Hair follicular keratinocyte (primary cell): Measurements from ENCODE around the gene TOB1. TPM values are rescaled to one million over a fixed set of nuclear protein-coding genes. Genes with fewer than 3 reads are reported as not detected.

Experiments
- total RNA-seq: library from RNA; depleted of rRNA; stranded (reverse); fragments of >200 nt; gene quantifications from 2 replicates; pipeline ENCODE4 v1.2.3, GENCODE V29; 2015

The TOB1 gene, protein sequence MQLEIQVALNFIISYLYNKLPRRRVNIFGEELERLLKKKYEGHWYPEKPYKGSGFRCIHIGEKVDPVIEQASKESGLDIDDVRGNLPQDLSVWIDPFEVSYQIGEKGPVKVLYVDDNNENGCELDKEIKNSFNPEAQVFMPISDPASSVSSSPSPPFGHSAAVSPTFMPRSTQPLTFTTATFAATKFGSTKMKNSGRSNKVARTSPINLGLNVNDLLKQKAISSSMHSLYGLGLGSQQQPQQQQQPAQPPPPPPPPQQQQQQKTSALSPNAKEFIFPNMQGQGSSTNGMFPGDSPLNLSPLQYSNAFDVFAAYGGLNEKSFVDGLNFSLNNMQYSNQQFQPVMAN
- total RNA-seq = 8.9 and 14.1 TPM in 2 replicates

GRCh38 chr17:50866261-50866949 lies at the start of gene TOB1:
Gene TOB1 (minus strand): TSS chr17:50866354. CDS start chr17:50864017, 2,337 bp downstream.

GRCh38 chr17:50835301-50836234 lies 30.6 kb downstream of the TOB1 start, which contains the start of gene WFIKKN2:
Gene WFIKKN2 (plus strand): TSS chr17:50835586. CDS start chr17:50835938, 352 bp downstream.

Other genes starting within 250 kb of the TOB1 start
- gene ABCC3, start 231.5 kb downstream of the TOB1 start, total RNA-seq = 13.7 and 14.9 TPM in 2 replicates
- 20.9 and 21.4 TPM in 2 replicates for gene ANKRD40, start 158.4 kb downstream of the TOB1 start, total RNA-seq
- 18.0 and 26.0 TPM in 2 replicates for gene LUC7L3, start 146.8 kb downstream of the TOB1 start, total RNA-seq
- gene ANKRD40CL, start 98.8 kb downstream of the TOB1 start, total RNA-seq = not detected in 2 replicates
- not detected in 2 replicates for gene WFIKKN2, start 30.8 kb downstream of the TOB1 start, total RNA-seq